Hepatocyte (in vitro differentiated cells): ENCODE measurements around the gene TST. TPM values are rescaled to one million over a fixed set of nuclear protein-coding genes. Genes with fewer than 3 reads are reported as not detected.

ENCODE experiments used
- DNase-seq: peaks from one replicate; pipeline ENCODE4 v3.0.0-alpha.2; 2016; ENCODE audit warnings: low spot score
- H2AFZ ChIP-seq: fragments of 200-600 bp; sonication (generic); 2 replicates; pipeline ENCODE4 v1.6.0; 2016; ENCODE audit warnings: antibody characterized with exemption, mild to moderate bottlenecking
- H3K27ac ChIP-seq: fragments of 200-600 bp; sonication (generic); 2 replicates; pipeline ENCODE4 v1.5.1; 2016; ENCODE audit warnings: mild to moderate bottlenecking
- H3K27me3 ChIP-seq: fragments of 200-600 bp; sonication (generic); 2 replicates; pipeline ENCODE4 v1.6.1; 2016
- H3K36me3 ChIP-seq: fragments of 200-600 bp; sonication (generic); replicated peaks from 2 replicates; pipeline ENCODE4 v1.5.1; 2016; ENCODE audit warnings: low read depth; ENCODE audit not compliant: insufficient read depth
- H3K4me1 ChIP-seq: fragments of 200-600 bp; sonication (generic); 2 replicates; pipeline ENCODE4 v1.5.1; 2016; ENCODE audit warnings: mild to moderate bottlenecking, moderate library complexity; ENCODE audit not compliant: insufficient read depth
- H3K4me2 ChIP-seq: fragments of 200-600 bp; sonication (generic); 2 replicates; pipeline ENCODE4 v1.6.0; 2016
- H3K4me3 ChIP-seq: fragments of 200-600 bp; sonication (generic); 2 replicates; pipeline ENCODE4 v1.5.1; 2016; ENCODE audit warnings: mild to moderate bottlenecking
- H3K79me2 ChIP-seq: fragments of 200-600 bp; sonication (generic); 2 replicates; pipeline ENCODE4 v1.6.0; 2017; ENCODE audit warnings: mild to moderate bottlenecking
- H3K9me2 ChIP-seq: fragments of 200-600 bp; sonication (generic); replicated peaks from 2 replicates; pipeline ENCODE4 v1.6.0; 2017; ENCODE audit warnings: mild to moderate bottlenecking; ENCODE audit not compliant: insufficient read depth
- H3K9me3 ChIP-seq: fragments of 200-600 bp; sonication (generic); 2 replicates; pipeline ENCODE4 v1.5.1; 2016; ENCODE audit warnings: low read depth, mild to moderate bottlenecking
- H4K20me1 ChIP-seq: fragments of 200-600 bp; sonication (generic); 2 replicates; pipeline ENCODE4 v1.6.0; 2016; ENCODE audit warnings: mild to moderate bottlenecking; ENCODE audit not compliant: insufficient read depth, poor library complexity, severe bottlenecking
- CTCF ChIP-seq: fragments of 200-600 bp; sonication (generic); IDR thresholded peaks from 2 replicates; pipeline ENCODE4 v1.5.1; 2016; ENCODE audit warnings: antibody characterized with exemption, mild to moderate bottlenecking; ENCODE audit not compliant: poor library complexity
- EZH2 ChIP-seq: fragments of 200-600 bp; sonication (generic); IDR thresholded peaks from 2 replicates; pipeline ENCODE4 v1.6.1; 2016; ENCODE audit warnings: antibody characterized with exemption, mild to moderate bottlenecking, borderline replicate concordance
- EZH2phosphoT487 ChIP-seq: fragments of 200-600 bp; sonication (generic); IDR thresholded peaks from one replicate; pipeline ENCODE4 v1.6.1; 2018; ENCODE audit warnings: antibody characterized with exemption, mild to moderate bottlenecking, low read depth, moderate library complexity; ENCODE audit not compliant: unreplicated experiment, severe bottlenecking
- WGBS: methylation state at CpG from one replicate; pipeline ENCODE4 v1.1.6; 2016; ENCODE audit warnings: low lambda C conversion rate; ENCODE audit errors: missing lambda C conversion rate; 5-methylcytosine and 5-hydroxymethylcytosine counted together
- polyA plus RNA-seq: library from polyadenylated mRNA; unstranded; fragments of >200 nt; fragmentation: Nextera tagmentation; extraction: Ambion mirVana; gene quantifications from 2 replicates; pipeline ENCODE4 v1.2.1, GENCODE V29; 2016
- total RNA-seq: library from RNA; depleted of rRNA; stranded (reverse); fragments of >200 nt; gene quantifications from 2 replicates; pipeline ENCODE4 v1.2.3, GENCODE V29; 2014

Gene TST
- total and polyA plus RNA-seq, 2 experiments from 2014 or later, result 50.2 to 111 TPM

GRCh38 chr22:37025500-37026070 is 6.3 kb upstream of the TST start:
- H3K27ac ChIP-seq, result no peak overlapping the region
- H3K27me3 ChIP-seq, result no peaks in the 10 kb centered on the region
- no peak for TF ChIP-seq CTCF
- TF ChIP-seq EZH2, result no peak
- TF ChIP-seq EZH2phosphoT487, result no peak
- H3K36me3 ChIP-seq, result no peaks in the 10 kb centered on the region
- H3K9me2 ChIP-seq, result no peaks in the 10 kb centered on the region
- no peak overlapping the region for H3K4me2 ChIP-seq
- 83% methylated on average over 10 of the region's 10 CpGs for WGBS
- H3K4me3 ChIP-seq, result no peak overlapping the region
- peaks cover 23% of the 10 kb centered on the region for H3K4me1 ChIP-seq
- no peak for DNase-seq
- H4K20me1 ChIP-seq, result peaks cover 15% of the 10 kb centered on the region
- no peak overlapping the region for H2AFZ ChIP-seq
- H3K79me2 ChIP-seq, result peaks cover 40% of the 10 kb centered on the region
- no peaks in the 10 kb centered on the region for H3K9me3 ChIP-seq

GRCh38 chr22:37024339-37025157 is 5.3 kb upstream of the TST start:
- H3K9me3 ChIP-seq, result no peaks in the 10 kb centered on the region
- H3K9me2 ChIP-seq, result no peaks in the 10 kb centered on the region
- H3K79me2 ChIP-seq, result peaks cover 50% of the 10 kb centered on the region
- H4K20me1 ChIP-seq, result peaks cover 15% of the 10 kb centered on the region
- no peaks in the 10 kb centered on the region for H3K36me3 ChIP-seq
- WGBS, result 98% methylated on average over 64 of the region's 71 CpGs
- DNase-seq, result no peak
- TF ChIP-seq EZH2 (no peak), EZH2phosphoT487 (no peak), CTCF (no peak)
- no peak overlapping the region for H3K4me3 ChIP-seq
- no peak overlapping the region for H3K27ac ChIP-seq
- no peak overlapping the region for H3K4me2 ChIP-seq
- H3K27me3 ChIP-seq, result no peaks in the 10 kb centered on the region
- no peak overlapping the region for H2AFZ ChIP-seq
- H3K4me1 ChIP-seq, result peaks cover 26% of the 10 kb centered on the region

- no peak for TF ChIP-seq EZH2
- no peak for TF ChIP-seq EZH2phosphoT487
- no peak for TF ChIP-seq CTCF
Measured at GRCh38 chr22:37023743-37024338, 4.6 kb upstream of the TST start.

More at GRCh38 chr22:37023743-37024338, 4.6 kb upstream of the TST start:
- Histone ChIP-seq H3K9me2 (no peaks in the 10 kb centered on the region), H3K79me2 (peaks cover 50% of the 10 kb centered on the region), H3K9me3 (no peaks in the 10 kb centered on the region), H4K20me1 (peaks cover 15% of the 10 kb centered on the region), H3K27ac (no peak overlapping the region), H2AFZ (no peak overlapping the region), H3K4me3 (no peak overlapping the region), H3K4me1 (peaks cover 26% of the 10 kb centered on the region), H3K27me3 (no peaks in the 10 kb centered on the region), H3K4me2 (no peak overlapping the region), H3K36me3 (no peaks in the 10 kb centered on the region)
- WGBS, result 95% methylated on average over 34 of the region's 34 CpGs
- no peak for DNase-seq
